ENCODE results near the gene MAPRE3.

DNA sequence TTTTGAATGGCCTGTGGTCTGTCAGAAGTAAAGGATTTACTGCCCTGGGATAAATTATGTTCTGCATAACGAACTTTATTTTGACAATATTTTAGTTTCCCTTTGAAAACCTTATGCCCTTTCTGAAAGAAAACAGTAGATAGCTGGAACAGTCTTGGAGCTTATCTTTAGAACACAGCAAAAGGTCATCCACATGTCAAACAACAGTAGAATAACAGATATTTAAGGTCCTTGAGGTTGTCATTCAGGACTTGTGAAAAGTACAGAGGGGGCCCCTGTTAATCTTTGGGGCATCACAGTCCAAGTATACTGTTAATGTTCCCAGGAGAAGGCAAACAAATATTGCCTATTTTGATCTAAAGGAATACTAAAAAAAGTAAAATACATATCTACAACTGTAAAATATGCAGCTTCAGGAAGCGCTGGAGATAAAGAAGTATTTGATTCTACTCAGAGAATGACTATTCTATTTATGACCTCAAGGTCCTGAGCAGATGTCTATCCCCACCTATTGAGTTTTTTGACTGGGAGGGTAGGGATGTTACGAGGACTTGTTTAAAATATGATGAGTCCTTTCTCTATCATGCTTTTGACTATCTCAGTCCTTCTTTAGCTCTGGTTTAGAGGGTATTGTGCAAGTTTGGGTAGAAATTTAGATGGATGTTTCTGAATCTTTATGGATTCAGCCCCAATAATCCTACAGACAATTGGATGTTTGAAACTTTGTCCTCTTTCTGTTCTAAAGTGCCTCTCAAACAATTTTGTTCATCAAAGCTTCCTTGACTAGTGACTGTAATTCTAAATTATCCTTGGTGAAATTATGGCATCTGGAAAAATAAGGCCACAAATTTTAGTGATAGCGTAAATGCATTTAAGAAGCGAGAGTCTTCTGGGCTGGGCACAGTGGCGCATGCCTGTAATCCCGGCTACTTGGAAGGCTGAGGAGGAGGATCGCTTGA is 37.3 kb downstream of the MAPRE3 start:
- TF ChIP-seq, protein P1, sequence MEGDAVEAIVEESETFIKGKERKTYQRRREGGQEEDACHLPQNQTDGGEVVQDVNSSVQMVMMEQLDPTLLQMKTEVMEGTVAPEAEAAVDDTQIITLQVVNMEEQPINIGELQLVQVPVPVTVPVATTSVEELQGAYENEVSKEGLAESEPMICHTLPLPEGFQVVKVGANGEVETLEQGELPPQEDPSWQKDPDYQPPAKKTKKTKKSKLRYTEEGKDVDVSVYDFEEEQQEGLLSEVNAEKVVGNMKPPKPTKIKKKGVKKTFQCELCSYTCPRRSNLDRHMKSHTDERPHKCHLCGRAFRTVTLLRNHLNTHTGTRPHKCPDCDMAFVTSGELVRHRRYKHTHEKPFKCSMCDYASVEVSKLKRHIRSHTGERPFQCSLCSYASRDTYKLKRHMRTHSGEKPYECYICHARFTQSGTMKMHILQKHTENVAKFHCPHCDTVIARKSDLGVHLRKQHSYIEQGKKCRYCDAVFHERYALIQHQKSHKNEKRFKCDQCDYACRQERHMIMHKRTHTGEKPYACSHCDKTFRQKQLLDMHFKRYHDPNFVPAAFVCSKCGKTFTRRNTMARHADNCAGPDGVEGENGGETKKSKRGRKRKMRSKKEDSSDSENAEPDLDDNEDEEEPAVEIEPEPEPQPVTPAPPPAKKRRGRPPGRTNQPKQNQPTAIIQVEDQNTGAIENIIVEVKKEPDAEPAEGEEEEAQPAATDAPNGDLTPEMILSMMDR (IDR thresholded peaks at IDR 0.05), result no peak
- no peak for TF ChIP-seq SIN3A (IDR thresholded peaks at IDR 0.05; ENCODE audit: borderline replicate concordance, insufficient read depth, low read depth, low read length)
